ENCODE measurements around the gene SVIL.

DNA sequence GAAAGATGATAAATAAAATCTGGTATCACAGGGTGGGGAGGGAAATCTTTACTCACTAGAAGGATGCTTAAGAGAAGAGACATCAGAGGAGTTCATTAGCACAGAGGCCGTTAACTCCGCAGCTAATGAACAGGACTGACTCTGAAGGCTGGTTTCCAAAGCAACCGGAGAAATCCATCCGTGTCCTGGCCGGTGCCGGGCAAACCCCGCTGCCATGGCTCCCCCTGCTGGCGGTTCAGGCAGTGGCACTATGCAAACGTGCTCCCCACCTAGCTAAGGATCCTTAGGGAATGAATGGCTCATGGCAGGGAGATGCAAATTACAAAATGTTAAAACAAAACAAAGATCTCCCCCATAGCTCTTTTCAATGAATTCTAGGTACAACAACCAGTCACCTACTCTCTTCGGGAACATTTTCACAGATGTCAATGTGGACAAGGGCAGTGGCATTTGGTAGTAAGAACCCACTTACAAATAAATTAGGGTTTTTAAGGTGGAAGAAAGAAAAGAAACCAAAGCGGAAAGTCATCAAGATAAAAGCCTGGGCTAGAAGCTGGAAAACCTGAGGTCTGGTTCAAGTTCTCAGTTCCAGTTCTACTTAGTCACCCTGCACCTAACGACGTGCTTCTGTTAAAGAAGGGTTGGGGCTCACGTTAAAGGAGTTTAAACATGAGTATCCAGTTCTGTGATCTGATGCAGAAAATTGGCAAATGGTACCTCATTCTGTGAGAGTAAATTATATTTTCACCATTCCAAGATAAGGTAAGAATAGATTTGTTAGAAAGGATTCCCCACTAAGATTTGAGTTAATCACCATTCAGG, 138.2 kb downstream of the SVIL start:
- TF ChIP-seq, protein P1, sequence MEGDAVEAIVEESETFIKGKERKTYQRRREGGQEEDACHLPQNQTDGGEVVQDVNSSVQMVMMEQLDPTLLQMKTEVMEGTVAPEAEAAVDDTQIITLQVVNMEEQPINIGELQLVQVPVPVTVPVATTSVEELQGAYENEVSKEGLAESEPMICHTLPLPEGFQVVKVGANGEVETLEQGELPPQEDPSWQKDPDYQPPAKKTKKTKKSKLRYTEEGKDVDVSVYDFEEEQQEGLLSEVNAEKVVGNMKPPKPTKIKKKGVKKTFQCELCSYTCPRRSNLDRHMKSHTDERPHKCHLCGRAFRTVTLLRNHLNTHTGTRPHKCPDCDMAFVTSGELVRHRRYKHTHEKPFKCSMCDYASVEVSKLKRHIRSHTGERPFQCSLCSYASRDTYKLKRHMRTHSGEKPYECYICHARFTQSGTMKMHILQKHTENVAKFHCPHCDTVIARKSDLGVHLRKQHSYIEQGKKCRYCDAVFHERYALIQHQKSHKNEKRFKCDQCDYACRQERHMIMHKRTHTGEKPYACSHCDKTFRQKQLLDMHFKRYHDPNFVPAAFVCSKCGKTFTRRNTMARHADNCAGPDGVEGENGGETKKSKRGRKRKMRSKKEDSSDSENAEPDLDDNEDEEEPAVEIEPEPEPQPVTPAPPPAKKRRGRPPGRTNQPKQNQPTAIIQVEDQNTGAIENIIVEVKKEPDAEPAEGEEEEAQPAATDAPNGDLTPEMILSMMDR (IDR thresholded peaks at IDR 0.05) = peak; percentile 86 to 98 (median 89)
- TF ChIP-seq POLR2A (IDR thresholded peaks at IDR 0.05; ENCODE audit: low read depth) = no peak

Measured in esophagus muscularis mucosa (tissue), 3 donors.